HG02763 (cell line): ENCODE measurements around the gene SLC6A4.
"Not testable (repeated sequence)": the region's sequence is repeated elsewhere in the genome, so short reads cannot be mapped to it uniquely, and the experiment has no call there.

ENCODE experiments used
- ATAC-seq: cut with Tn5 transposase; IDR thresholded peaks from one replicate; pipeline ENCODE4 v1.9.1; 2021; ENCODE audit warnings: mild to moderate bottlenecking, moderate library complexity; ENCODE audit not compliant: unreplicated experiment

The SLC6A4 gene

GRCh38 chr17:30186761-30187160 lies 48.7 kb downstream of the SLC6A4 start:
- ATAC-seq, result no peak

- no peak for ATAC-seq
Measured at GRCh38 chr17:30176855-30177254, 58.6 kb downstream of the SLC6A4 start.

GRCh38 chr17:30174556-30174955 lies 60.9 kb downstream of the SLC6A4 start:
- ATAC-seq, result no peak

- peak; percentile 81 for ATAC-seq
Measured at GRCh38 chr17:30173649-30174048, 61.8 kb downstream of the SLC6A4 start.

- no peak for ATAC-seq
Measured at GRCh38 chr17:30172560-30172959, 62.9 kb downstream of the SLC6A4 start.

- ATAC-seq, result no peak
Measured at GRCh38 chr17:30170415-30170987, 65.0 kb downstream of the SLC6A4 start.

GRCh38 chr17:30165960-30166359 lies 69.5 kb downstream of the SLC6A4 start:
- no peak for ATAC-seq

- ATAC-seq, result no peak
Measured at GRCh38 chr17:30165147-30165546, 70.3 kb downstream of the SLC6A4 start.

- ATAC-seq, result no peak
Measured at GRCh38 chr17:30164531-30164930, 71.0 kb downstream of the SLC6A4 start.

GRCh38 chr17:30161601-30162000 lies 73.9 kb downstream of the SLC6A4 start:
- ATAC-seq, result no peak

GRCh38 chr17:30160419-30161172 lies 74.9 kb downstream of the SLC6A4 start:
- no peak for ATAC-seq

GRCh38 chr17:30158896-30159625 lies 76.4 kb downstream of the SLC6A4 start:
- ATAC-seq, result no peak

- no peak for ATAC-seq
Measured at GRCh38 chr17:30155389-30155788, 80.1 kb downstream of the SLC6A4 start.

GRCh38 chr17:30153463-30153862 lies 82.0 kb downstream of the SLC6A4 start:
- no peak for ATAC-seq

- ATAC-seq, result no peak
Measured at GRCh38 chr17:30151471-30151870, 84.0 kb downstream of the SLC6A4 start.

GRCh38 chr17:30148376-30148775 lies 87.1 kb downstream of the SLC6A4 start:
- ATAC-seq, result no peak

- ATAC-seq, result not testable (repeated sequence)
Measured at GRCh38 chr17:30147860-30148259, 87.6 kb downstream of the SLC6A4 start.
